Nephron (organoid): ENCODE data around the gene ATP8B4.
"Not testable (repeated sequence)": the region's sequence is repeated elsewhere in the genome, so short reads cannot be mapped to it uniquely, and the experiment has no call there.

Experiments used
- H3K27ac Mint-ChIP-seq, 3 experiments: 2 replicates each; pipeline ENCODE4 v1.8.0; 2020; ENCODE audit warnings: mixed read lengths in 3 of 3, mild to moderate bottlenecking in 2 of 3, moderate library complexity in 1 of 3
- H3K27me3 Mint-ChIP-seq: 2 replicates; pipeline ENCODE4 v1.8.0; 2021; ENCODE audit warnings: low read depth, mild to moderate bottlenecking, moderate library complexity, mixed read lengths
- H3K36me3 Mint-ChIP-seq: 2 replicates; pipeline ENCODE4 v1.8.0; 2020; ENCODE audit warnings: low read depth, mixed read lengths
- H3K4me1 Mint-ChIP-seq: 2 replicates; pipeline ENCODE4 v1.8.0; 2020; ENCODE audit warnings: mixed read lengths
- H3K4me3 Mint-ChIP-seq, 3 experiments: 2 replicates each; pipeline ENCODE4 v1.8.0; 2020; ENCODE audit warnings: mild to moderate bottlenecking in 3 of 3, mixed read lengths in 3 of 3, moderate library complexity in 2 of 3
- H3K9me3 Mint-ChIP-seq: 2 replicates; pipeline ENCODE4 v1.8.0; 2020; ENCODE audit warnings: mixed read lengths
- CTCF ChIP-seq, 3 experiments: fragments of 200-600 bp; sonication (generic); IDR thresholded peaks; one replicate each; pipeline ENCODE4 v1.5.0; 2021; ENCODE audit warnings: antibody characterized with exemption in 3 of 3; ENCODE audit not compliant: unreplicated experiment in 3 of 3

The ATP8B4 gene

DNA sequence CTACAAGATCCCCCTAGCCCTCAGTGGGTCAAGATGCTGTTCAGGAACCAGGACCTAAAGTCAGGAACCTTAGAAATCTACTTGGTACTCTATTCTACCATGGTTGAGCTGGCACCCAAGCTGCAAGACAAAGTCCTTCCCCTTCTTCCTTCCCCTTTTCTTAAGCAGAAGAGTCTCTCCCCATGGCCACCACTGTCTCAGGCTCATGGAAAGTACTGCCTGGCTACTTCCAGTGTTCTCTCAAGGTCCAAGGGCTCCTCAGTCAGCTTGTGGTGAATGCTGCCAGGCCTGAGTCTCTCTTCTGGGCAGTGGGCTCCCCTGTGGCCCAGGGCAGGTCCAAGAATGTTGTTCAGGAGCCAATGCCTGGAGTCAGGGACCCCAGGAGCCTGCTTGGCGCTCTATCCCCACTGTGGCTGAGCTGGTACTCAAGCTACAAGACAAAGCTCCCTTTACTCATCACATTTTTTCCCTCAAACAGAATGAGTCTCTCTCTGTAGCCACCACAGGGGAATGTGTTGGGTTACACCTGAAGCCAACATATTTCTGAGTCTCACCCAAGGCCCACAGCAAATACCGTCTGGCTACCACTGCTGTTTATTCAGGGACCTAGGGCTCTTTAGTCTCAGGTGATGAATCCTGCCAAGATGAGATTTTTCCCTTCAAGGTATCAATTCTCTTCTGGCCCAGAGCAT is 44.8 kb upstream of the ATP8B4 start:
- no peaks in the 10 kb centered on the region for H3K4me1 Mint-ChIP-seq
- no peak overlapping the region for H3K27ac Mint-ChIP-seq
- no peak overlapping the region for H3K4me3 Mint-ChIP-seq
- peaks cover 5% of the 10 kb centered on the region for H3K36me3 Mint-ChIP-seq
- no peak for TF ChIP-seq CTCF (IDR thresholded peaks at IDR 0.05; ENCODE audit: unreplicated experiment in 3 of 3)
- H3K27me3 Mint-ChIP-seq, result peaks cover 3% of the 10 kb centered on the region
- H3K9me3 Mint-ChIP-seq, result peaks cover 23% of the 10 kb centered on the region

GRCh38 chr15:50162969-50163718 is 44.1 kb upstream of the ATP8B4 start:
- Mint-ChIP-seq H3K4me3 (no peak overlapping the region), H3K9me3 (peaks cover 24% of the 10 kb centered on the region), H3K4me1 (no peaks in the 10 kb centered on the region), H3K27me3 (peaks cover 3% of the 10 kb centered on the region), H3K27ac (no peak overlapping the region), H3K36me3 (peaks cover 6% of the 10 kb centered on the region)
- no peak for TF ChIP-seq CTCF (IDR thresholded peaks at IDR 0.05; ENCODE audit: unreplicated experiment in 3 of 3)

DNA sequence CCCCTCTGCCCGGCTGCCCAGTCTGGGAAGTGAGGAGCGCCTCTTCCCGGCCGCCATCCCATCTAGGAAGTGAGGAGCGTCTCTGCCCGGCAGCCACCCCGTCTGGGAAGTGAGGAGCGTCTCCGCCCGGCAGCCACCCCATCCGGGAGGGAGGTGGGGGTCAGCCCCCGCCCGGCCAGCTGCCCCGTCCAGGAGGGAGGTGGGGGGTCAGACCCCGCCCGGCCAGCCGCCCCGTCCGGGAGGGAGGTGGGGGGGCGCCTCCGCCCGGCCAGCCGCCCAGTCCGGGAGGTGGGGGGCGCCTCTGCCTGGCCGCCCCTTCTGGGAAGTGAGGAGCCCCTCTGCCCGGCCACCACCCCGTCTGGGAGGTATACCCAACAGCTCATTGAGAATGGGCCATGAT is 39.2 kb upstream of the ATP8B4 start:
- not testable (repeated sequence) for H3K4me3 Mint-ChIP-seq, H3K27ac Mint-ChIP-seq, H3K27me3 Mint-ChIP-seq, H3K4me1 Mint-ChIP-seq
- Mint-ChIP-seq H3K9me3 (peaks cover 39% of the 10 kb centered on the region), H3K36me3 (peaks cover 10% of the 10 kb centered on the region)

- Mint-ChIP-seq H3K27ac (no peak overlapping the region), H3K36me3 (no peaks in the 10 kb centered on the region), H3K4me3 (no peak overlapping the region), H3K4me1 (no peaks in the 10 kb centered on the region), H3K9me3 (peaks cover 8% of the 10 kb centered on the region), H3K27me3 (peaks cover 3% of the 10 kb centered on the region)
- no peak for TF ChIP-seq CTCF (IDR thresholded peaks at IDR 0.05; ENCODE audit: unreplicated experiment in 3 of 3)
Measured at GRCh38 chr15:50151476-50151875, 32.4 kb upstream of the ATP8B4 start.

- Mint-ChIP-seq H3K36me3 (no peaks in the 10 kb centered on the region), H3K27ac (no peak overlapping the region), H3K27me3 (peaks cover 3% of the 10 kb centered on the region), H3K4me1 (no peaks in the 10 kb centered on the region), H3K9me3 (peaks cover 3% of the 10 kb centered on the region), H3K4me3 (no peak overlapping the region)
- no peak for TF ChIP-seq CTCF (IDR thresholded peaks at IDR 0.05; ENCODE audit: unreplicated experiment in 3 of 3)
Measured at GRCh38 chr15:50150851-50151250, 31.8 kb upstream of the ATP8B4 start.

DNA sequence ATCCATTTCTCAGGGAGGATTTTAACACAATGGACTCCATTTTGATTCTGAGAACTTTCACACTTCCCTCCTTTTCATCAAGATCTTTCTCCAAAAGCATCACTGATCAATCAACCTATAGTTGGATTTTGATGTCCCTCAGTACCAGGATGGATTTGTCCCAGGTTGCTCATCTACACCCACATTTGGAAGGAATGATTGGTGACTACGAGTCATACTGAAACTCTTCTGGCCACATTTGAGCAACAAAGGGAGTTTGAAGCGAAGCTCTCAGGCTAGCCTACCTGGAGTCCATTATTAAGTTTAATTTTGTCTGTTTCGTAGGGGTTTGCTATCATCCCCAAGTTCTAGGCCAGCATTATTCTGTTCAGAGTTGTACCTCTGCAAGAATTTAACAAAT is 31.3 kb upstream of the ATP8B4 start:
- Mint-ChIP-seq H3K36me3 (no peaks in the 10 kb centered on the region), H3K9me3 (peaks cover 3% of the 10 kb centered on the region), H3K4me1 (peaks cover 4% of the 10 kb centered on the region), H3K27ac (no peak overlapping the region), H3K27me3 (peaks cover 3% of the 10 kb centered on the region), H3K4me3 (no peak overlapping the region)
- no peak for TF ChIP-seq CTCF (IDR thresholded peaks at IDR 0.05; ENCODE audit: unreplicated experiment in 3 of 3)
